SK-N-SH (cell line): Measurements from ENCODE around the gene SSMEM1. TPM values are rescaled to one million over a fixed set of nuclear protein-coding genes. Genes with fewer than 3 reads are reported as not detected.

Experiments
- CTCF ChIA-PET: fragments of 300-600, 350-600 bp; formaldehyde crosslinking; extraction: SDS; loops from one replicate; lab custom pipeline; 2021; lab: Yijun Ruan, JAX
- POLR2A ChIA-PET: fragments of 350-600 bp; sonication (Branson Sonifier 250); formaldehyde crosslinking; extraction: SDS; loops from one replicate; lab custom pipeline; 2020; ENCODE audit warnings: antibody characterized with exemption, inconsistent platforms; lab: Yijun Ruan, JAX
- DNase-seq: peaks from one replicate; pipeline ENCODE4 v3.0.0; 2012
- H2AFZ ChIP-seq: fragments of 200-600 bp; sonication (generic); 2 replicates; pipeline ENCODE4 v1.8.1; 2016; ENCODE audit warnings: antibody characterized with exemption, mild to moderate bottlenecking, low read depth
- H3F3A ChIP-seq: fragments of 200-600 bp; sonication (generic); replicated peaks from 2 replicates; pipeline ENCODE3; 2016; ENCODE audit warnings: antibody characterized with exemption, mild to moderate bottlenecking; ENCODE audit not compliant: insufficient read depth
- H3K27ac ChIP-seq, 2 experiments: fragments of 200-500 bp in 1 of 2; fragments of 200-600 bp in 1 of 2; sonication (Bioruptor generic) in 1 of 2; sonication (generic), shearing (Covaris generic) in 1 of 2; 2 replicates each; pipeline versions ENCODE4 v1.5.1 to v1.6.1; 2014 to 2016; ENCODE audit warnings: low read depth in 2 of 2, inconsistent platforms in 1 of 2, low read length in 1 of 2, mild to moderate bottlenecking in 1 of 2, mixed read lengths in 1 of 2
- H3K27me3 ChIP-seq: fragments of 200-600 bp; sonication (generic), shearing (Covaris generic); 2 replicates; pipeline ENCODE4 v1.6.1; 2016; ENCODE audit warnings: mixed run types; ENCODE audit not compliant: insufficient read depth
- H3K36me3 ChIP-seq, 2 experiments: fragments of 200-500 bp in 1 of 2; fragments of 200-600 bp in 1 of 2; sonication (Bioruptor generic) in 1 of 2; sonication (generic) in 1 of 2; replicated peaks in 1 of 2; 2 replicates each; pipeline versions ENCODE3 to v1.5.1; 2014 to 2016; ENCODE audit warnings: low read length in 1 of 2, mild to moderate bottlenecking in 1 of 2; ENCODE audit not compliant: insufficient read depth in 2 of 2, control insufficient read depth in 1 of 2
- H3K4me1 ChIP-seq, 2 experiments: fragments of 200-500 bp in 1 of 2; fragments of 200-600 bp in 1 of 2; sonication (Bioruptor generic) in 1 of 2; sonication (generic), shearing (Covaris generic) in 1 of 2; 2 replicates each; pipeline versions ENCODE4 v1.5.1 to v1.6.1; 2014 to 2016; ENCODE audit warnings: low read depth in 1 of 2, low read length in 1 of 2, mixed run types in 1 of 2; ENCODE audit not compliant: insufficient read depth in 2 of 2, control insufficient read depth in 1 of 2
- H3K4me2 ChIP-seq: fragments of 200-600 bp; sonication (generic), shearing (Covaris generic); 2 replicates; pipeline ENCODE4 v1.6.1; 2017; ENCODE audit warnings: mixed run types
- H3K4me3 ChIP-seq, 2 experiments: fragments of 200-500 bp in 1 of 2; fragments of 200-600 bp in 1 of 2; sonication (Bioruptor generic) in 1 of 2; sonication (generic), shearing (Covaris generic) in 1 of 2; 2 replicates each; pipeline versions ENCODE4 v1.5.1 to v1.8.1; 2014 to 2016; ENCODE audit warnings: low read depth in 2 of 2, inconsistent platforms in 1 of 2, low read length in 1 of 2, mild to moderate bottlenecking in 1 of 2, mixed read lengths in 1 of 2, moderate library complexity in 1 of 2
- H3K79me2 ChIP-seq: fragments of 200-600 bp; sonication (generic); 2 replicates; pipeline ENCODE4 v1.8.1; 2017; ENCODE audit warnings: mild to moderate bottlenecking; ENCODE audit not compliant: insufficient read depth
- H3K9ac ChIP-seq: fragments of 200-600 bp; sonication (generic); 2 replicates; pipeline ENCODE4 v1.6.1; 2017; ENCODE audit warnings: mixed run types
- H3K9me2 ChIP-seq: fragments of 200-600 bp; sonication (generic); 2 replicates; pipeline ENCODE4 v1.6.1; 2017; ENCODE audit warnings: mixed run types
- H3K9me3 ChIP-seq: fragments of 200-600 bp; sonication (generic); 2 replicates; pipeline ENCODE4 v1.6.1; 2017; ENCODE audit warnings: mixed run types, mild to moderate bottlenecking, moderate library complexity
- H4K20me1 ChIP-seq: fragments of 200-600 bp; sonication (generic); 2 replicates; pipeline ENCODE4 v1.6.1; 2017; ENCODE audit warnings: mild to moderate bottlenecking, mixed run types; ENCODE audit not compliant: insufficient read depth
- CTCF ChIP-seq: fragments of 200-600 bp; sonication (generic); IDR thresholded peaks from 2 replicates; pipeline ENCODE4 v1.6.1; 2017; ENCODE audit warnings: antibody characterized with exemption, mild to moderate bottlenecking, moderate library complexity
- ELF1 ChIP-seq: IDR thresholded peaks from 2 replicates; pipeline ENCODE4 v1.4.0; 2012
- EP300 ChIP-seq, 2 experiments: IDR thresholded peaks; 2 replicates each; pipeline versions ENCODE4 v1.4.0 to v1.6.1; 2012; ENCODE audit warnings: borderline replicate concordance in 1 of 2, low read depth in 1 of 2, low read length in 1 of 2
- FOSL2 ChIP-seq: IDR thresholded peaks from 2 replicates; pipeline ENCODE4 v1.4.0; 2012; ENCODE audit warnings: low read depth, mild to moderate bottlenecking, moderate library complexity, borderline replicate concordance
- FOXJ3 ChIP-seq: sonication (generic); formaldehyde crosslinking; IDR thresholded peaks from 2 replicates; pipeline ENCODE4 v1.5.1; 2020; ENCODE audit warnings: mild to moderate bottlenecking, missing genetic modification reagents
- FOXM1 ChIP-seq: IDR thresholded peaks from 2 replicates; pipeline ENCODE4 v1.4.0; 2012; ENCODE audit warnings: low read depth, mild to moderate bottlenecking
- IRF3 ChIP-seq: fragments of 150-350 bp; IDR thresholded peaks from 2 replicates; pipeline ENCODE4 v1.6.1; 2016; ENCODE audit warnings: mild to moderate bottlenecking, low read depth, low read length
- MAX ChIP-seq: IDR thresholded peaks from 2 replicates; pipeline ENCODE4 v1.4.0; 2012; ENCODE audit warnings: low read depth
- MEF2A ChIP-seq: IDR thresholded peaks from 2 replicates; pipeline ENCODE4 v1.4.0; 2012; ENCODE audit warnings: low read depth, borderline replicate concordance
- NFIC ChIP-seq: IDR thresholded peaks from 2 replicates; pipeline ENCODE4 v1.4.0; 2012; ENCODE audit warnings: borderline replicate concordance
- RAD21 ChIP-seq: IDR thresholded peaks from 2 replicates; pipeline ENCODE4 v1.6.1; 2012; ENCODE audit warnings: mild to moderate bottlenecking, low read length
- RCOR1 ChIP-seq: fragments of 150-350 bp; IDR thresholded peaks from 2 replicates; pipeline ENCODE4 v1.6.1; 2017; ENCODE audit warnings: antibody characterized with exemption, low read length
- RXRA ChIP-seq: IDR thresholded peaks from 2 replicates; pipeline ENCODE4 v1.4.0; 2012; ENCODE audit warnings: low read depth, mild to moderate bottlenecking, borderline replicate concordance
- SMC3 ChIP-seq: IDR thresholded peaks from 2 replicates; pipeline ENCODE4 v1.6.1; 2012; ENCODE audit warnings: low read depth, low read length, improper control_type of control experiment
- TAF1 ChIP-seq: IDR thresholded peaks from 2 replicates; pipeline ENCODE4 v1.6.1; 2012; ENCODE audit warnings: low read depth, mild to moderate bottlenecking, low read length, moderate library complexity, borderline replicate concordance
- TCF12 ChIP-seq: IDR thresholded peaks from 2 replicates; pipeline ENCODE4 v1.4.0; 2012
- TEAD4 ChIP-seq: IDR thresholded peaks from 2 replicates; pipeline ENCODE4 v1.4.0; 2012; ENCODE audit warnings: mild to moderate bottlenecking, borderline replicate concordance; ENCODE audit not compliant: insufficient read depth
- USF1 ChIP-seq: IDR thresholded peaks from 2 replicates; pipeline ENCODE4 v1.4.0; 2012; ENCODE audit warnings: low read depth, borderline replicate concordance
- USF2 ChIP-seq: fragments of 150-350 bp; IDR thresholded peaks from 2 replicates; pipeline ENCODE4 v1.6.1; 2017; ENCODE audit warnings: antibody characterized with exemption, low read length, low read depth, borderline replicate concordance
- WGBS: methylation state at CpG from one replicate; pipeline ENCODE4 v1.1.6; 2017; ENCODE audit warnings: low lambda C conversion rate; 5-methylcytosine and 5-hydroxymethylcytosine counted together
- polyA plus RNA-seq, 3 experiments: library from polyadenylated mRNA; depleted of rRNA; stranded (reverse); fragments of >200 nt; gene quantifications; 2 replicates each; pipeline ENCODE4 v1.2.3, GENCODE V29; 2012

SSMEM1 gene
- polyA plus RNA-seq, 1 of the 3 experiments (the other 2 are of a cell fraction) = not detected

GRCh38 chr7:130213828-130214227 lies 6.2 kb downstream of the SSMEM1 start:
- Histone ChIP-seq H3K27me3 (no peaks in the 10 kb centered on the region), H3K36me3 (no peaks in the 10 kb centered on the region), H3K9me3 (no peaks in the 10 kb centered on the region), H3K79me2 (no peaks in the 10 kb centered on the region), H3K27ac (no peak overlapping the region), H3F3A (no peaks in the 10 kb centered on the region), H2AFZ (no peak overlapping the region), H3K4me2 (no peak overlapping the region), H3K4me1 (no peaks in the 10 kb centered on the region), H3K4me3 (no peak overlapping the region), H3K9ac (no peak overlapping the region), H3K9me2 (no peaks in the 10 kb centered on the region), H4K20me1 (no peaks in the 10 kb centered on the region)
- CTCF ChIA-PET = no interaction called here
- DNase-seq = no peak
- TF ChIP-seq RAD21 (no peak), MEF2A (no peak), NFIC (no peak), CTCF (no peak), FOXM1 (no peak), USF2 (no peak), TAF1 (no peak), SMC3 (no peak), EP300 (IDR thresholded peaks at IDR 0.05; ENCODE audit: borderline replicate concordance in 1 of 2, low read depth in 1 of 2, low read length in 1 of 2) (no peak), RXRA (no peak), FOXJ3 (no peak), TCF12 (no peak), RCOR1 (no peak), FOSL2 (no peak), IRF3 (no peak)
- WGBS = 63% methylated on average over 1 of the region's 1 CpG
- POLR2A ChIA-PET = interaction anchor here (0.6 kb wide), 1 partner anchor 155 kb away, joined by 3 read pairs; no protein-coding TSS in a partner anchor

- no peaks in the 10 kb centered on the region for H3K4me1 ChIP-seq
- no peaks in the 10 kb centered on the region for H3K27me3 ChIP-seq
- H4K20me1 ChIP-seq = no peaks in the 10 kb centered on the region
- ChIA-PET POLR2A (no interaction called here), CTCF (interaction anchor here (0.8 kb wide), 1 partner anchor 32 kb away, joined by 3 read pairs; no protein-coding TSS in a partner anchor)
- H3F3A ChIP-seq = no peaks in the 10 kb centered on the region
- no peak overlapping the region for H3K27ac ChIP-seq
- no peak overlapping the region for H2AFZ ChIP-seq
- H3K9me3 ChIP-seq = no peaks in the 10 kb centered on the region
- no peaks in the 10 kb centered on the region for H3K36me3 ChIP-seq
- WGBS = 82% methylated on average over 9 of the region's 9 CpGs
- no peak for DNase-seq
- H3K4me2 ChIP-seq = no peak overlapping the region
- H3K79me2 ChIP-seq = no peaks in the 10 kb centered on the region
- no peak overlapping the region for H3K4me3 ChIP-seq
- TF ChIP-seq FOXJ3 (no peak), TEAD4 (no peak), USF1 (no peak), MAX (no peak), USF2 (no peak), FOSL2 (no peak), ELF1 (no peak)
- no peaks in the 10 kb centered on the region for H3K9me2 ChIP-seq
- no peak overlapping the region for H3K9ac ChIP-seq
Observed at GRCh38 chr7:130216025-130216424, 8.4 kb downstream of the SSMEM1 start.
